ENCODE measurements around the gene SLC35G6.
"Not testable (repeated sequence)": the region's sequence is repeated elsewhere in the genome, so short reads cannot be mapped to it uniquely, and the experiment has no call there.

SLC35G6 gene

DNA sequence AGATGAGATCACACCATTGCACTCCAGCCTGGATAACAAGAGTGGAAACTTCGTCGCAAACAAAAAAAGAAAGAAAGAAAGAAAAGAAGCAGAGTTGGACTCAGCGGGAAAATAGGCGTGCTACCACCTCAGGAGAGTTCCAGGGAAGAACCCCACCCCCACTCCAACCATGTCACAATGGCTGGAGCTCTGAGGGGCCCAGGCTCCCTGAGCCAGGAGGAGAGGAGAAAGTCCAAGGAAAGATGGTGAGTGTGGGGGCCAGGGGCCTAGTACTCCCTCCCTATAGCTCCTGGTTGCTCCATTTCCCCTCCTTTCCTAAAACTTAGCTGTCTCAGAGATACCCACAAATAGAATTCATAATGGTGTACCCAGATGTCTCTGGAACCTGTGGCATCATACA lies at the start of gene SLC35G6:
Gene SLC35G6 (plus strand): TSS at position 172 of the 400 bp plus-strand sequence. CDS start 71 bp downstream, at position 243.
- not testable (repeated sequence) for DNase-seq

DNA sequence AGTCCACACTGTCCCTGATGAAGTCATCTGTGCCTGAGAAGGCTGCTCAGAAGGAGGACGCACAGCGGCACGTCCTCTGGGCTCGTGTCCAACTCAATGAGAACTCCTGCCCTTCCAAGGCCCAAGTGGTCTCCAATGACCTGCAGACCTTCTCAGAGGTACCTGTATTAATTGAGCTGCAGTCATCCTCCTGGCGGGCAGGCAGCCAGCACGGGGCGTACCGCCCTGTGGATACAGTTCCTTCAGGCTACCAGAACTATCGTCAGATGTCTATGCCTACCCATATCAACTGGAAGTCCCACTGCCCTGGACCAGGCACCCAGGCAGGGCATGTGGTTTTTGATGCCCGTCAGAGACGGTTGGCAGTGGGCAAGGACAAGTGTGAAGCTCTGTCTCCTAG lies 49.0 kb upstream of the SLC35G6 start:
- DNase-seq: no peak

DNA sequence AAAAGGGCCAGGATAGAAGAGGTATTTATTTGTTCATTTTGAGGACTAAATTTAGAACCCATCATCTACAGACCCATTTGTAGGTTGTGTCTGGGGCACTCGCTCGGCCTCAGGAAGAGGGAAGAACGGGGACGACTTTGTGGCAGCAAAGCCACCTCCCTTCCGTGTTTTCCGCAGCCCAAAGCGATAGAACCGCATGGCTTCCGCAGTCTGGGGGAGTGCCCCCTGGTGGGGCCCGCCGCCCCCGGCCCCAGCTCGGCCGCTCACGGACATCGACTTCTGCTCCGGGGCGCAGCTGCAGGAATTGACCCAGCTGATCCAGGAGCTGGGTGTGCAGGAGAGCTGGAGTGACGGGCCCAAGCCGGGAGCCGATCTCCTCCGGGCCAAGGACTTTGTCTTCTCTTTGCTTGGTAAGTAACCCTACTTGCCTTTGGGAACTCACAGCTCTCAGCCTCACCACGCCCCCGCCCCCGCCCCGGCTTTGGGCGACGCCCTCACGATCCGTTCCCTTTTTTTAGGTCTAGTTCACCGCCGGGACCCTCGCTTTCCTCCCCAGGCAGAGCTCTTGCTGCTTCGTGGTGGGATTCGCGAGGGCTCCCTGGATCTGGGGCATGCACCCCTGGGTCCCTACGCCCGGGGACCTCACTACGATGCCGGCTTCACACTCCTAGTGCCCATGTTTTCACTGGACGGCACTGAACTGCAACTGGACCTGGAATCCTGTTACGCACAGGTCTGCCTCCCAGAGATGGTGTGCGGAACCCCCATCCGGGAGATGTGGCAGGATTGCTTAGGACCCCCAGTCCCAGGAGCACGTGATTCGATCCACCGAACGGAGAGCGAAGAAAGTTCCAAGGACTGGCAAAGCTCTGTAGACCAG lies 45.3 kb upstream of the SLC35G6 start:
- peak; percentile 65 for DNase-seq

DNA sequence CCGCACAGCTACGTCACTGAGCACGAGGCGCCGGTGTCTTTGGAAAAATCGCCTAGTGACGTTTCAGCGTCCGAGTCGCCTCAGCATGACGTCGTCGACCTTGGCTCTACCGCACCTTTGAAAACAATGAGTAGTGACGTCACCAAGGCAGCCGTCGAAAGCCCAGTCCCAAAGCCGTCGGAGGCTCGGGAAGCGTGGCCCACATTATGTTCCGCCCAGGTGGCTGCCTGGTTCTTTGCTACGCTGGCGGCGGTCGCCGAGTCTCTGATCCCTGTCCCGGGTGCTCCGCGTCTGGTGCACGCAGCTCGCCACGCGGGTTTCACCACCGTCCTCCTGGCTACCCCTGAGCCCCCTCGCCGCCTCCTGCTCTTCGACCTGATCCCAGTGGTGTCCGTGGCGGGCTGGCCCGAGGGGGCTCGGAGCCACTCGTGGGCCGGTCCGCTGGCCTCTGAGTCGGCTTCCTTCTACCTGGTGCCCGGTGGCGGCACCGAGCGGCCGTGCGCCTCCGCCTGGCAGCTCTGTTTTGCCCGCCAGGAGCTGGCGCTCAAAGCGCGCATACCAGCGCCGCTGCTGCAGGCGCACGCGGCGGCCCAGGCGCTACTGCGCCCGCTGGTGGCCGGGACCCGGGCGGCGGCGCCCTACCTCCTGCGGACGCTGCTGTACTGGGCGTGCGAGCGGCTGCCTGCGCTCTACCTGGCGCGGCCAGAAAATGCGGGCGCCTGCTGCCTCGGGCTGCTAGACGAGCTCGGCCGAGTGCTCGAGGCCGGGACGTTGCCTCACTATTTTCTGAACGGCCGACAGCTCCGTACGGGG lies 44.5 kb upstream of the SLC35G6 start:
- peak; percentile 88 for DNase-seq

DNA sequence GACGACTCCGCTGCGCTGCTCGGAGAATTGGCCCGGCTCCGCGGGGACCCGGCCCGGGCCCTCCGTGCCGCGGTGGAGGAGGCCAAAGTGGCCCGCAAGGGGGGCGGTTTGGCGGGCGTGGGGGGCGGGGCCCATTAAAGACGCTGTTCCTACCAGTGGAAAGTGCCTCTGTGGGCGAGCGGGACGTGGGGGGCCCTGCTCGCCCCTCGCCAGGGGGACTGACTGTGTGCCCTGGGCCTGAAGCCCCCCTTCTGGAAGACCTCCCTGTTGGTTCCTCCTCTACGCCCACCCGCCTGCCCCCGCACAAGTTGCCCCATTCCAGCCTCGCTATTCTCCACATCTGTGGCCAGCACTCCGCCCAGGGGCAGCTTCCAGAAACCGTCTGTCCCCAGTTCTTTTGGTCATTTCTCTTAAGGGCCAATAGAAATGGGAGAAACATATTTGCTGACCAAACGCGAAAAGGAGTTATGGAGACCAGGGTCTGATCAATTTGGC lies 43.8 kb upstream of the SLC35G6 start:
- DNase-seq: no peak

DNA sequence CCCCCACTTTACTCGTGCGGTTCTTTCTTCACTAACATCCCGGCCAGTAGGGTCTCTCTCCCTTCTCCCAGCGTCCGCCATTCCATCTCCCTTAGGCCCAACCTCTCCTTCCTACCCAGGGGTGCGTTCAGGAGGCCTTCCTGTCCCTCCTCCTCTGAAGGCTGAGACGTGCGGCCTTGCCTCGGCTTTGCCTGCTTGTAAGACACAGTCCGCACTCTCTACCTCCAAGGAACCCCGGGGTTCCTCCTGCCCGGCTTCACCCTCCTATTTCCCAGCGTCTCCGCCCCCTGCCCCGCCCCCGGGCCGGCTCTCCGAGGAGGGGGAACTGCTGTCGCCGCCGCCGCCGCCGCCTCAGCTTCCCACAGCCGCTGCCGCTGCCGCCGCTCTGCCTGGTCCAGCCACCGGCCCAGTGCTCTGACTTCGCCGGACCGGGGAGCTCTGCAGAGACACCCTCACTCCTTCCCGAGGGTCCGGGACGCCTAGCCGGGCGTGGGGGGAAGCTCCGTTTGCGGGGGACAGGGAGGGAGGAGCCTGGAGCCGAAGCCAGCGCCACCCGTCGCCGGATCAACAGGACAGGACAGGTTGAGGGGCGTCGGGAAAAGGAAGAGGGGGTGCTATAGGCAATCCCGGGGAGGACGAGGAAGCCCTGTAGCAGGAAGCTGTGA lies 43.2 kb upstream of the SLC35G6 start:
- DNase-seq: peak; percentile 51

DNA sequence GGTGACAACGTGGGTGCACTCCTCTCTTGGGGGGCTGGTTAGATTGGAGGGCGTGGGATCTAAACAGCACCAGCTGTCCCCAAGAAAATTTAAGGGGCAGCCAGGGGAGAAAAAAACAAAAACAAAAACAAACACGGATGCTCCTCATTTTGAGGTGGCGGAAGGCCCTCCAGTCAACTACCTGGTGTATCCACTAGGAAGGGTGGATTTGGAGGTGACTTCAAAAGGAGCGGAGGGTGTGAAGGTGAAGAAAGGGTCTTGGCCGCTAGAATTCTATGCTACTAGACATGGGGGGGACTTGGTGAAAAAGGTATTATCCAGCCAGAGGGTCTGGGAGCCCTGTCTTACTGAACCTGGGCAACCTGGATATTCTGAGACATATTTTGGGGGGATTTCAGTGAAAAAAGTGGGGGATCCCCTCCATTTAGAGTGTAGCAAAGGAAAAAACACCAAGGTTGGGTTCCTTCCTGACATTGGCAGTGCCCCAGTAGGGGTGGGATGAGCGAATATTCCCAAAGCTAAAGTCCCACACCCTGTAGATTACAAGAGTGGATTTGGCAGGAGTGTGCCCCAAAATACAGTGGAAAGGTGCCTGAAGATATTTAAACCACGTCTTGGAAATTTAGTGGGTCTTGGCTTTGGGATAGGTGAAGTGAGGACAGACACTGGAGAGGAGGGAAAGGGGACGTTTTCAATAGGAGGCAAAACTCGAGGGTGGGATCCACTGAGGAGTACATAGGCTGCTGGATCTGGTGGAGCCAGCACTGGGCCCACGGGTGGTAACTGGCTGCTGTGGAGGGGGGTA lies 42.4 kb upstream of the SLC35G6 start:
- no peak for DNase-seq

DNA sequence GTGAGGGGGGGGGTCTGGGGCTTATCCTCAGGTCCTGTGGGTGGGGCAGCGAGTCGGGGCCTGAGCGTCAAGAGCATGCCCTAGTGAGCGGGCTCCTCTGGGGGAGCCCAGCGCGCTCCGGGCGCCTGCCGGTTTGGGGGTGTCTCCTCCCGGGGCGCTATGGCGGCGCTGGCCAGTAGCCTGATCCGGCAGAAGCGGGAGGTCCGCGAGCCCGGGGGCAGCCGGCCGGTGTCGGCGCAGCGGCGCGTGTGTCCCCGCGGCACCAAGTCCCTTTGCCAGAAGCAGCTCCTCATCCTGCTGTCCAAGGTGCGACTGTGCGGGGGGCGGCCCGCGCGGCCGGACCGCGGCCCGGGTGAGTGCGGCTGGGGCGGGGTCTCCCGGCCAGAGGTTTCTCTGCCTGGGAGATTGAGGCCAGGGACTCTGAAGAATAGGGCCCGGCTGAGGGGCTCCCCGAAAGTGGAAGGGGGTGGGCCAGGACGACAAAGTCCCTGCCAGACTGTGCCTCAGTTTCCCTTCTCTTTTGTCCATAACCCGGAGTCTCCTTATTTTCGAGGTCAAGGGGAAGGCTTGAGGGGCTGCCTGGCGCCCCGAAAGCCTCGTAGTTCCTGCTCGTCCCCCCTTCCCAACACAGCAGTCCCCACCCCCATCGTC lies 41.7 kb upstream of the SLC35G6 start, which contains the start of gene FGF11:
Gene FGF11 (plus strand): TSS at position 51 of the 651 bp plus-strand sequence. CDS start 109 bp downstream, at position 160.
- no peak for DNase-seq

DNA sequence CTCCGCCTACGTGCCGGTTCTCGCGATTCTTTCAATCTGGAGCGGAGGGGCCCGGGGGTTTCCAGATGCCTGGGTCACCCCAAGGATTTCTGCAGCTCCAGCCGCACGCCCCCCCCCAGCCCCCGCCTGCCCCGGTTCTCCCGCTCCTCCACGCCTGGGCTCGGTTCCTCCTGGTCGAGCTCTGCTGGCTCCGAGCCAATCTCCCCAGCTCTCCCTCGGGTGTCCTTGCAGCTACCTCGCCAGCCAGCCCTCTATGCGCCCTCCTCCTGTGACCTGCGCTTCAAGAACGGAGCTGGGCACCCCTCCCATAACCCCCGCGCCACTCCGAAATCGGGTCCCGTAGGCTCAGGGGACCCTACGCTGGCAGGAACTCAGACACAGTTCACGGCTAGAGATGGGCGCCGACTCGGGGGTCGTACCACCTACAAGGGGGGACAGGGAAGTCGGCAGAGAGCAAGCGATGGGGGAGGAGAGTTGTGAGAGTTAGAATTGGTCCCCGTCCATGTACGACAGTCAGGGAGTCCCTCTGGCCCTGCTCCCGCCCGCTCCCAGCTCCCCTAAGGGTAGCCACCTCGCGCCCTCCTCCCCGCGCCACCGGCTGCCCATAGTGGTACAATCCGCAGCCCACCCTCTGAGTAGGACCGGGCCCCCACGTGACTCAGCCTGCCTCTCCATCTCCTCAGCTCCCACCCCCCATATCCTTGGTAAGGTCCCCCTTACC lies 41.0 kb upstream of the SLC35G6 start:
- DNase-seq: peak; percentile 32

DNA sequence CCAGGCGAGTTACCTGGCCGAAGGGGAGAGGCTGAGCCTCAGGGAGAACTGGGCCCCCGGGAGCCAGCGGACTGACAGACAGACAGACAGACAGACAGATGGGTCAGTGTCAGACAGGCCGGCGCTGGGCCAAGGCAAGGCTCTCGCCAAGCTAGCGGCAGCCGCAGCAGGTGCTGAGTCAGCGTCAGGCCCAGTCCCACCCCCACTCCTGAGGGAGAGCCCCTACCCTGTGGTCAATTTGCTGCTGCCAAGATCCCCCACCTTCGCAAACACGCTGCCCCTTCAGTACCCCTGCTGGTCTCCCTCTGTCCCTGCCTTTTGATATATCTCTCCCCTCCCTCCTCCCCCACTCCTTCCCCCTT lies 40.4 kb upstream of the SLC35G6 start:
- DNase-seq: no peak

DNA sequence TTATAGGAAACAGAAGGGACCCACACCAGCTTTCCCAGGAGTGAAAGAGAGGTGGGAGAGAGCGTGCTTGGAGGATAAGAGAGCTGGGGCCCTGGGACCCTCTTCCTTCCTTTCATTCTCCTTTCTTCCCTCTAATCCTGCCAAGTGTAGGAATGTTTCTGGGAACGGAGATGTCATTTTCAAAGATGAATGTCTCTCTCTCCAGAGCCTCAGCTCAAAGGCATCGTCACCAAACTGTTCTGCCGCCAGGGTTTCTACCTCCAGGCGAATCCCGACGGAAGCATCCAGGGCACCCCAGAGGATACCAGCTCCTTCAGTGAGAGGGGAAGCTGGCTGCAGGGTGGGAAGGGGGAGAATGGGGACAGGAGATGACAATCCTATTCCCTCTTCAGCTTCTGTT lies 40.0 kb upstream of the SLC35G6 start:
- DNase-seq: no peak

DNA sequence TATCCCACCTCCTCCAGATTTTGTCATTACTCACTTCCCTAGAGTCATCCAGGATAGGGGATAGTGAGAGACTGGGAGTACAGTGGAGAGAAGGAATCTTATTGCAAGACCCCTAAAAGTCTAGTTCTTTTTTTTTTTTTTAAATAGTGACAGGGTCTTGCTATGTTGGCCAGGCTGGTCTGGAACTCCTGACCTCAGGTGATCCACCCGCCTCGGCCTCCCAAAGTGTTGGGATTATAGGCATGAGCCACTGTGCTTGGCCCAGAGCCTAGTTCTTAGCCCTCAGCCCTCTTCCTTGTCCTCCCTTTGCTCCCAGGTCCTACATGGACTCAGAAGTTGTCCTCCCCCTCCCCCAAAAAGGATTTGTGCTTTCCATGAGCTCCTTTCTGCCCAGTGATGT lies 39.1 kb upstream of the SLC35G6 start:
- DNase-seq: no peak

DNA sequence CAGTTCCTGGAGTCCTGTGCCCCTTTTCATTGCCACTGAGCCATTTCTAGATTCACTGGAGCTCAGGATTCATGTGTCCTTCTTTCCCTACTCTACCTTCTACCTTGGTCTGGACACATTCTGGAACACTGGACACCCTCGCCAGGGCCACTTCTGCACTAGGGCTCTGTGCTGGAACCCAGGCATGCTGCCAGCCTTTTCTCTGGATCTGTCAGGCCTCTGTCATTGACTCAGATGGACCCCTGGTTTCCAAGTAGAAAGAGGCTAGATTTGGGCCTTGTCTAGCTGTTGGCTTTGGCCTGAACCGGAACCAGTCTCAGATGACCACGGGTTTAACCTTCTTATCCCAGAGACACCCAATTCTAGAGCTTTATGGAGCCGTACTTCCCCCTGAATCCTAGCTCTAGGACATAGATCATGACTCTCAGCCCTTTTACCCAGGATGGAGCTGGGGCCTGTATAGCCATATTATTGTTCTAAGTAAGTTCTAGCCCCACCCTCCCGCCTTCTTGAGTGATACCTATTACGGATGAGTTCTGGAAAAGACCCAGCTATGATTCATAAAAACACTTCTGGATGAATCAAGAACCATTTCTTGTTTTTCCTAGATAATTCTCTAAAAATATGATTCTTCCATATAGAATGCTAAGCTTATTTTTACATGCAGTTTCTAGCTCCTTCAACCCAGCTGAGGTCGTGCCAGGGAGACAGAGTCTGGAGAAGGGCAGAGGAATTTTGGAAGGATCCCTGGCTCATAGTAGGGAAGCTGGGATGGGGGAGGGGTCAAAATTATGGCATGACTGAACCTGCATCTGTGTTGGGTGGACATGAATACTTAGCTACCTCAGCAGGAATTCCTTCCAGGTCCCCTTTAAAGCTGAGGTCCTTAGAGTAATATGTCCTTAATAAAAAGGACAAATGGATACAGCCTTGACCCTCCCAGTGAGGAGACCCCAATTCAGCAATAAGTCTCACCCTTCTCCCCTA lies 37.5 kb upstream of the SLC35G6 start:
- no peak for DNase-seq

DNA sequence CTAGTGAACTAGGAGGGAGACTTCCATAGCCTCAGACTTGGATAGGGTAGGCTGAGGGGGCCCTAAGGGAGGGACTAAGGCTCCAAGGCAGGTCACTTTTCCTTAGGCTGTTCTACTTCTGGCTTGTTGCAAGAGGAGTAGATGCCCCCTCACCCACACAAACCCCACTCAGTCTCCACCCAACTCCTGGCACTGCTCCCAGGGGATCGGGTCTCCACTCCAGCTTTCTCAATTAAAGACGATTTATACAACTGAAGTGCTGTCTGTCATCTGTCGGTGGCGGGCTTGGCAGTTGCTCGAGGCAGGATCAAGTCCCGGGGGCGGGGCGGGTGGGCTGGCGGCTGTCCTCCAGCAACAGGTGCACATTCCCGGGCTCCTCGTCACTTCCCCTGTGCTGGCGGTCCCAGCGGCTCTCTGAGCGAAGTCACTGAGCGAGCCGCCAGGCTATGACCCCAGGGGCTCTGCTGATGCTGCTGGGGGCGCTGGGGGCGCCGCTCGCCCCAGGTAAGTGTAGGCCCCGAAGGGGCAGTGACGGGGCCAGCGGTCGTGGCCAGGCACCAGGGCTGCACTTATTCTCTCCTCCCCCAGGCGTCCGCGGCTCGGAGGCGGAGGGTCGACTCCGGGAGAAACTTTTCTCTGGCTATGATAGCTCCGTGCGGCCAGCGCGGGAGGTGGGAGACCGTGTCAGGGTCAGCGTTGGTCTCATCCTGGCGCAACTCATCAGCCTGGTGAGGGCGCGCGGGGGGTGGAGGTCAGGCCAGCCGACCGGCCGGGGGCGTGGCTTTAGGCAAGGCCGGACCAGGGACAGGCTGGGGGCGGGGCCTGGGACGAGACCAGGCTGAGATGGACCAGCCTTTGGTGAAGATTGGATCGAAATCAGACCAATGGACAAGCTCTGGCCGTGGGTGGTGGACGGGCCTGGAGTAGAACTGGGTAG lies 36.3 kb upstream of the SLC35G6 start, which contains the start of gene CHRNB1:
Gene CHRNB1 (plus strand): TSS at position 380 of the 937 bp plus-strand sequence. CDS start 67 bp downstream, at position 447.
- no peak for DNase-seq

DNA sequence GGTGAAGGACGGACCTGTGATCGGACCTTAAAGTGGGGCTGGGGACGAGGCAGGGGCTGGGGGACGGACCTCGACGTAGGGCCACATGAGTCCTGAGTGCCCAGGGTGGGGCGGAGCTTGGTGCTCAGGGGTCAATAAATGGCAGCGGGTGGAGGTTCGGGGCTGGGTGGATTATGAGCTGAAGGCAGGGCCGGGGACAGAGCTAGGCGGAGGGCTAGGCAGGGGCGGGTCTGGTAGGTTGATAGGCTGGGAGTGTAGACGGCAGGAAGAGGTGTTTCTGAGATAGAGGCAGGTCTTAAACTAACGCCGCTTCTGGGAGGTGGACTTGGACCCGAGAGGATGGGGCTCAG lies 35.7 kb upstream of the SLC35G6 start:
- DNase-seq: no peak

DNA sequence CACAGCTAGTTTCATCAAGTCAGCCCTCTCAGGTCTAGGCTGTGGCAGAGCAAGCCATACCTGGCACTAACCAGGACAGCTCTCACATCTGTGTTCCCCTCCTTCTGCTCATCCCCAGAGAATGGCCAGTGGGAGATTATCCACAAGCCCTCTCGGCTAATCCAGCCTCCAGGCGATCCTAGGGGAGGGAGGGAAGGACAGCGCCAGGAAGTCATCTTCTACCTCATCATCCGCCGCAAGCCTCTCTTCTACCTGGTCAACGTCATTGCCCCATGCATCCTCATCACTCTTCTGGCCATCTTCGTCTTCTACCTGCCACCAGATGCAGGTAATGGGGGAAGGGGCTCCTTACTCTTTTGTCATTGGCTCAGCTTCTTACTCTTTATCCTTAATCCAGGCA lies 32.8 kb upstream of the SLC35G6 start:
- DNase-seq: no peak

DNA sequence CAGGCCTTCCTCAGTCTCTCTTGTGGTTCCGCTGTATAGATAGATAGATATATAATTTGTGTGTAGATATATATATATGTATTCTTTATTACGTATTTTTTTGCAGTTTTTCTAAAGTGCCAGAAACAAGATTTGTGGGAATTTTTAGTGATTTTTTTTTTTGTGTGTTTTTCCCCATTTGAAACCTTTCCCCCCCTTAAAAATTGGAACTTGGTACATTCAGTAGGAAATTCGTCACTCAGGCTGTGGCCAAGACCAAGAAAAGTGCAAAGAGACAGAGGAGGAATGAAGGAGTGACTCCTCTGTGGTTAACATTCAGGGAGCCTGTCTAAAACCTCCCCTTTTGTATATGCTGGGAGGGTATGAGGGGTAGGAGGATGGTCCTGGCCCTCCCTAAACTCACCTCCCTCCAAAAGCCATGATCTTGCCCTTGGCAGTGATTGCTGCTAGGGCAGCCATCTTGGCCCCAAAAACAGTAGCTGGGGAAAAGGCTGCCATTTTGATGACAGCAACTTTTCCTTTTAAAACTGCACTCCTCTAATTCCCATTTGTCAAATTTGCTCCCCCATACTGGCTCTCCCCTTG lies 21.2 kb upstream of the SLC35G6 start:
- no peak for DNase-seq

Measured in activated CD4-positive, alpha-beta T cell treated with anti-CD3 and anti-CD28 coated beads, Interleukin-2, amount 50 U/mL, for 16 hours (primary cell).